K562 (cell line): ENCODE measurements around the gene GFOD2. TPM values are rescaled to one million over a fixed set of nuclear protein-coding genes. Genes with fewer than 3 reads are reported as not detected.

Experiments
- ATAC-seq: fragments of 200-7000 bp; cut with Tn5 transposase; 3 replicates; pipeline ENCODE4 v1.9.1; 2020; ENCODE audit warnings: moderate library complexity
- BruUV-seq: library from RNA; stranded (reverse); fragments of 400-500 nt; replicated peaks from 2 replicates; lab custom pipeline; 2021; lab: Mats Ljungman, UMichigan
- CTCF ChIA-PET: fragments of 300-600 bp; formaldehyde crosslinking; extraction: SDS; loops from one replicate; lab custom pipeline; 2021; ENCODE audit warnings: low intra/inter-chr PET ratio; lab: Yijun Ruan, JAX
- POLR2A ChIA-PET: fragments of 300-600, 350-650 bp; sonication (Branson Sonifier 250); formaldehyde crosslinking; extraction: SDS; loops from one replicate; lab custom pipeline; 2021; ENCODE audit warnings: antibody characterized with exemption, inconsistent platforms; lab: Yijun Ruan, JAX
- DNase-seq, 4 experiments: peaks; one replicate each; pipeline versions ENCODE4 v3.0.0 to v3.0.0-alpha.2; 2011 to 2018; ENCODE audit warnings: low spot score in 3 of 4, mixed read lengths in 3 of 4; ENCODE audit errors: extremely low read depth in 1 of 4
- FAIRE-seq: peaks from 2 replicates; lab custom pipeline; 2011; peaks lifted over from hg19 to GRCh38; lab: Jason Lieb, UNC
- H2AFZ ChIP-seq: 2 replicates; pipeline ENCODE4 v1.6.0; 2011; ENCODE audit warnings: low read depth, low read length, control low read depth, inconsistent platforms
- H3K27ac ChIP-seq: fragments of 200-600 bp; 3 replicates; pipeline ENCODE4 v1.8.0; 2011; ENCODE audit warnings: low read depth, mild to moderate bottlenecking, control low read depth, inconsistent platforms, low read length, moderate library complexity, mixed read lengths; ENCODE audit errors: extremely low read depth
- H3K27me3 ChIP-seq, 2 experiments: fragments of 300-600 bp in 1 of 2; 2 replicates in 1 of 2; 3 replicates in 1 of 2; pipeline versions ENCODE4 v1.6.0 to v1.8.0; 2011; ENCODE audit warnings: inconsistent platforms in 2 of 2, low read length in 2 of 2, mild to moderate bottlenecking in 1 of 2, mixed read lengths in 1 of 2, moderate library complexity in 1 of 2; ENCODE audit not compliant: control insufficient read depth in 2 of 2, insufficient read depth in 2 of 2
- H3K36me3 ChIP-seq: fragments of 300-600 bp; 3 replicates; pipeline ENCODE4 v1.8.0; 2011; ENCODE audit warnings: mild to moderate bottlenecking, low read length, inconsistent platforms; ENCODE audit not compliant: control insufficient read depth, insufficient read depth
- H3K4me1 ChIP-seq, 2 experiments: fragments of 200-600 bp in 1 of 2; replicated peaks in 1 of 2; 2 replicates in 1 of 2; 3 replicates in 1 of 2; pipeline versions ENCODE4 v1.5.1 to v1.8.0; 2011; ENCODE audit warnings: inconsistent platforms in 2 of 2, low read length in 2 of 2, mild to moderate bottlenecking in 1 of 2, mixed read lengths in 1 of 2, moderate library complexity in 1 of 2; ENCODE audit not compliant: control insufficient read depth in 2 of 2, insufficient read depth in 2 of 2
- H3K4me2 ChIP-seq: 2 replicates; pipeline ENCODE4 v1.6.1; 2011; ENCODE audit warnings: low read length, control low read depth, inconsistent platforms, mixed read lengths; ENCODE audit not compliant: insufficient read depth
- H3K4me3 ChIP-seq: fragments of 200-600 bp; sonication (generic), shearing (Covaris generic); 2 replicates; pipeline ENCODE4 v1.5.1; 2016; ENCODE audit warnings: control low read depth, inconsistent platforms
- H3K79me2 ChIP-seq: fragments of 200-600 bp; 3 replicates; pipeline ENCODE4 v1.8.0; 2011; ENCODE audit warnings: low read length, inconsistent platforms; ENCODE audit not compliant: control insufficient read depth, insufficient read depth
- H3K9ac ChIP-seq, 2 experiments: 2 replicates each; pipeline versions ENCODE4 v1.6.0 to v1.6.1; 2011; ENCODE audit warnings: low read depth in 2 of 2, low read length in 2 of 2, control low read depth in 1 of 2, inconsistent platforms in 1 of 2, mild to moderate bottlenecking in 1 of 2, mixed read lengths in 1 of 2; ENCODE audit not compliant: insufficient read depth in 1 of 2
- H3K9me1 ChIP-seq: one replicate; pipeline ENCODE4 v1.6.0; 2011; ENCODE audit warnings: inconsistent platforms, mild to moderate bottlenecking, low read length, moderate library complexity; ENCODE audit not compliant: control insufficient read depth, insufficient read depth
- H3K9me3 ChIP-seq: replicated peaks from 2 replicates; pipeline ENCODE4 v1.5.1; 2011; ENCODE audit warnings: low read depth, low read length, inconsistent platforms; ENCODE audit not compliant: control insufficient read depth, insufficient read depth
- H4K20me1 ChIP-seq: replicated peaks from 2 replicates; pipeline ENCODE4 v1.6.1; 2011; ENCODE audit warnings: low read length, inconsistent platforms, mixed read lengths; ENCODE audit not compliant: control insufficient read depth, insufficient read depth
- ATF1 ChIP-seq, 2 experiments: fragments of 450-650 bp in 1 of 2; IDR thresholded peaks; 2 replicates each; pipeline ENCODE4 v1.6.1; 2016; ENCODE audit warnings: missing compliant biosample characterization in 1 of 2, missing genetic modification characterization in 1 of 2
- HDAC2 ChIP-seq: fragments of 450-650 bp; IDR thresholded peaks from 2 replicates; pipeline ENCODE4 v1.6.1; 2016; ENCODE audit warnings: mild to moderate bottlenecking
- JUN ChIP-seq, 2 experiments: sonication (generic) in 1 of 2; formaldehyde crosslinking in 1 of 2; IDR thresholded peaks; 2 replicates each; pipeline versions ENCODE4 v1.6.1 to v1.8.0; 2012 to 2022; ENCODE audit warnings: borderline replicate concordance in 2 of 2, mild to moderate bottlenecking in 2 of 2, improper control_type of control experiment in 1 of 2, low read depth in 1 of 2, low read length in 1 of 2, missing genetic modification reagents in 1 of 2
- NR4A1 ChIP-seq, 2 experiments: fragments of 250-450 bp in 1 of 2; fragments of 450-650 bp in 1 of 2; sonication (Bioruptor Pico) in 1 of 2; IDR thresholded peaks; 2 replicates each; pipeline versions ENCODE4 v1.4.0 to v1.6.1; 2016 to 2020; ENCODE audit warnings: mild to moderate bottlenecking in 2 of 2, missing compliant biosample characterization in 1 of 2, missing genetic modification characterization in 1 of 2, moderate library complexity in 1 of 2
- PHF8 ChIP-seq: fragments of 200-600 bp; sonication (generic); IDR thresholded peaks from 2 replicates; pipeline ENCODE4 v1.6.1; 2012; ENCODE audit warnings: mixed run types, mild to moderate bottlenecking, inconsistent platforms, low read length, moderate library complexity, borderline replicate concordance
- RBM39 ChIP-seq: fragments of 200-400 bp; formaldehyde crosslinking; optimal IDR thresholded peaks from 2 replicates; pipeline ENCODE3; 2018; ENCODE audit warnings: low read depth, low read length
- TAF15 ChIP-seq: fragments of 200-400 bp; formaldehyde crosslinking; IDR thresholded peaks from 2 replicates; pipeline ENCODE4 v1.6.1; 2017; ENCODE audit warnings: mild to moderate bottlenecking, low read depth, low read length, moderate library complexity
- TAF7 ChIP-seq: fragments of 450-650 bp; IDR thresholded peaks from 2 replicates; pipeline ENCODE4 v1.6.1; 2016; ENCODE audit warnings: missing genetic modification characterization, missing compliant biosample characterization
- ZNF282 ChIP-seq: sonication (generic); formaldehyde crosslinking; IDR thresholded peaks from 2 replicates; pipeline ENCODE4 v1.8.1; 2023; ENCODE audit warnings: missing genetic modification reagents
- ZNF76 ChIP-seq: fragments of 250-450 bp; sonication (Bioruptor Pico); IDR thresholded peaks from 2 replicates; pipeline ENCODE4 v1.4.0; 2020; ENCODE audit warnings: mild to moderate bottlenecking, moderate library complexity, borderline replicate concordance
- ZNF79 ChIP-seq: fragments of 250-450 bp; sonication (Bioruptor Pico); IDR thresholded peaks from 2 replicates; pipeline ENCODE4 v1.4.0; 2020; ENCODE audit warnings: low read depth, mild to moderate bottlenecking, moderate library complexity
- WGBS: fragments of 100-300 bp; shearing (Covaris generic); methylation state at CpG from one replicate; pipeline ENCODE4 v1.1.6; 2016; ENCODE audit warnings: low coverage, mixed read lengths; ENCODE audit not compliant: insufficient coverage; ENCODE audit errors: missing lambda C conversion rate; 5-methylcytosine and 5-hydroxymethylcytosine counted together
- in situ Hi-C: fragments of 300-500 bp; cut with MboI; formaldehyde crosslinking; loops from 4 replicates; pipeline ENCODE4 v1.15.0; 2018; ENCODE audit warnings: inconsistent platforms, mixed read lengths
- intact Hi-C: fragments of 100-400 bp; cut with micrococcal nuclease; formaldehyde crosslinking; loops from 2 replicates; pipeline ENCODE4 v1.14.2; 2022
- polyA plus RNA-seq, 8 experiments: library from polyadenylated mRNA; depleted of rRNA in 4 of 8; stranded (reverse) in 5 of 8; unstranded in 3 of 8; fragments of >200 nt; fragmentation: Nextera tagmentation in 2 of 8; fragmentation: Illumina TruSeq in 1 of 8; extraction: Ambion mirVana in 2 of 8; extraction: Trizol in 1 of 8; gene quantifications; 2 replicates each; pipeline versions ENCODE4 v1.2.1 to v1.2.3, GENCODE V29; 2011 to 2014; ENCODE audit warnings: inconsistent platforms in 1 of 8, missing spikeins in 1 of 8
- total RNA-seq, 7 experiments: library from RNA; depleted of rRNA in 6 of 7; stranded (reverse); fragments of >200 nt in 6 of 7; fragmentation: Illumina TruSeq in 2 of 7; extraction: Trizol in 2 of 7; gene quantifications; 2 replicates each; pipeline versions ENCODE4 v1.2.1 to v1.2.3, GENCODE V29; 2011 to 2021; ENCODE audit warnings: low replicate concordance in 1 of 7
- TF ChIP-seq, protein P1 (sequence below), 2 experiments: IDR thresholded peaks; 2 replicates each; pipeline ENCODE4 v1.6.1; 2012; ENCODE audit warnings: improper control_type of control experiment in 2 of 2, low read depth in 2 of 2, low read length in 2 of 2, borderline replicate concordance in 1 of 2
- TF ChIP-seq, protein P2 (sequence below): sonication (generic); formaldehyde crosslinking; IDR thresholded peaks from 2 replicates; pipeline ENCODE4 v1.8.0; 2023; ENCODE audit warnings: mild to moderate bottlenecking, missing genetic modification reagents

Gene GFOD2
- total and polyA plus RNA-seq, 9 of the 15 experiments (the other 6 are each of a cell fraction or from before 2014, with no cell fraction given) = 1.9 to 15.8 (median 11.1) TPM

DNA sequence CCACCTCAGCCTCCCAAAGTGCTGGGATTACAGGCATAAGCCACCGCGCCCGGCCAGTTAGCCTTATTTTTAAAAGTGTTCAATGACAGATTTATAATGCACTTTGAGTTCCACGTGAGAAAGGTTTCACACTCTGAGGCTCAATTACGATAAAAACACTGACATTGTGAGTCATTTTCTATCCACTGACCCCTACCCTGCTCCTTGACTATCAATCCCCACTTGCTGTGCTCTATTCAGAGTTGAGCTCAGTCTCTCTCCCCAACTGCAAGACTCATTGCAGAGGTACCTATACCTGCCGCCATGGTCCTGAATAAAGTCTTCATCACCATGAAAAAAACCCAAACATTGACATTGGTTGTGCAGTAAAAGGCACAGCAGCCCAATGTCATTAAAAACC is 8.5 kb downstream of the GFOD2 start:
- ATAC-seq = no peak
- POLR2A ChIA-PET = no interaction called here
- Histone ChIP-seq H3K27me3 (no peaks in the 10 kb centered on the region), H3K4me3 (no peak overlapping the region), H3K27ac (no peak overlapping the region), H3K79me2 (0 out of 3 replicates have a peak, but pooled peaks cover 4% of the 10 kb centered on the region)
- intact Hi-C loops = no loop called here
- TF ChIP-seq ATF1 (CRISPR knock-in tag; IDR thresholded peaks at IDR 0.05) = no peak
- TF ChIP-seq ATF1 (tag; IDR thresholded peaks at IDR 0.05) = no peak
- TF ChIP-seq PHF8 = no peak
- TF ChIP-seq, protein P1, sequence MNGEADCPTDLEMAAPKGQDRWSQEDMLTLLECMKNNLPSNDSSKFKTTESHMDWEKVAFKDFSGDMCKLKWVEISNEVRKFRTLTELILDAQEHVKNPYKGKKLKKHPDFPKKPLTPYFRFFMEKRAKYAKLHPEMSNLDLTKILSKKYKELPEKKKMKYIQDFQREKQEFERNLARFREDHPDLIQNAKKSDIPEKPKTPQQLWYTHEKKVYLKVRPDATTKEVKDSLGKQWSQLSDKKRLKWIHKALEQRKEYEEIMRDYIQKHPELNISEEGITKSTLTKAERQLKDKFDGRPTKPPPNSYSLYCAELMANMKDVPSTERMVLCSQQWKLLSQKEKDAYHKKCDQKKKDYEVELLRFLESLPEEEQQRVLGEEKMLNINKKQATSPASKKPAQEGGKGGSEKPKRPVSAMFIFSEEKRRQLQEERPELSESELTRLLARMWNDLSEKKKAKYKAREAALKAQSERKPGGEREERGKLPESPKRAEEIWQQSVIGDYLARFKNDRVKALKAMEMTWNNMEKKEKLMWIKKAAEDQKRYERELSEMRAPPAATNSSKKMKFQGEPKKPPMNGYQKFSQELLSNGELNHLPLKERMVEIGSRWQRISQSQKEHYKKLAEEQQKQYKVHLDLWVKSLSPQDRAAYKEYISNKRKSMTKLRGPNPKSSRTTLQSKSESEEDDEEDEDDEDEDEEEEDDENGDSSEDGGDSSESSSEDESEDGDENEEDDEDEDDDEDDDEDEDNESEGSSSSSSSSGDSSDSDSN (IDR thresholded peaks at IDR 0.05; ENCODE audit: borderline replicate concordance in 1 of 2, low read depth in 2 of 2, low read length in 2 of 2) = no peak
- TF ChIP-seq, protein P2, sequence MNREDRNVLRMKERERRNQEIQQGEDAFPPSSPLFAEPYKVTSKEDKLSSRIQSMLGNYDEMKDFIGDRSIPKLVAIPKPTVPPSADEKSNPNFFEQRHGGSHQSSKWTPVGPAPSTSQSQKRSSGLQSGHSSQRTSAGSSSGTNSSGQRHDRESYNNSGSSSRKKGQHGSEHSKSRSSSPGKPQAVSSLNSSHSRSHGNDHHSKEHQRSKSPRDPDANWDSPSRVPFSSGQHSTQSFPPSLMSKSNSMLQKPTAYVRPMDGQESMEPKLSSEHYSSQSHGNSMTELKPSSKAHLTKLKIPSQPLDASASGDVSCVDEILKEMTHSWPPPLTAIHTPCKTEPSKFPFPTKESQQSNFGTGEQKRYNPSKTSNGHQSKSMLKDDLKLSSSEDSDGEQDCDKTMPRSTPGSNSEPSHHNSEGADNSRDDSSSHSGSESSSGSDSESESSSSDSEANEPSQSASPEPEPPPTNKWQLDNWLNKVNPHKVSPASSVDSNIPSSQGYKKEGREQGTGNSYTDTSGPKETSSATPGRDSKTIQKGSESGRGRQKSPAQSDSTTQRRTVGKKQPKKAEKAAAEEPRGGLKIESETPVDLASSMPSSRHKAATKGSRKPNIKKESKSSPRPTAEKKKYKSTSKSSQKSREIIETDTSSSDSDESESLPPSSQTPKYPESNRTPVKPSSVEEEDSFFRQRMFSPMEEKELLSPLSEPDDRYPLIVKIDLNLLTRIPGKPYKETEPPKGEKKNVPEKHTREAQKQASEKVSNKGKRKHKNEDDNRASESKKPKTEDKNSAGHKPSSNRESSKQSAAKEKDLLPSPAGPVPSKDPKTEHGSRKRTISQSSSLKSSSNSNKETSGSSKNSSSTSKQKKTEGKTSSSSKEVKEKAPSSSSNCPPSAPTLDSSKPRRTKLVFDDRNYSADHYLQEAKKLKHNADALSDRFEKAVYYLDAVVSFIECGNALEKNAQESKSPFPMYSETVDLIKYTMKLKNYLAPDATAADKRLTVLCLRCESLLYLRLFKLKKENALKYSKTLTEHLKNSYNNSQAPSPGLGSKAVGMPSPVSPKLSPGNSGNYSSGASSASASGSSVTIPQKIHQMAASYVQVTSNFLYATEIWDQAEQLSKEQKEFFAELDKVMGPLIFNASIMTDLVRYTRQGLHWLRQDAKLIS = no peak
- no peak for TF ChIP-seq JUN (IDR thresholded peaks at IDR 0.05; ENCODE audit: borderline replicate concordance, low read depth, low read length)
- no peak for TF ChIP-seq JUN (CRISPR knock-in tag; IDR thresholded peaks at IDR 0.05; ENCODE audit: borderline replicate concordance)
- TF ChIP-seq ZNF282 (CRISPR knock-in tag) = no peak
- TF ChIP-seq ZNF79 (CRISPR knock-in tag) = no peak
- TF ChIP-seq HDAC2 = no peak
- no peak for TF ChIP-seq TAF7
- TF ChIP-seq RBM39 = no peak
- no peak for TF ChIP-seq NR4A1 (CRISPR knock-in tag; IDR thresholded peaks at IDR 0.05)
- no peak for TF ChIP-seq NR4A1 (tag; IDR thresholded peaks at IDR 0.05)
- no peak for TF ChIP-seq ZNF76 (CRISPR knock-in tag)
- TF ChIP-seq TAF15 = no peak
- TF ChIP-seq, all 486 proteins: peak for 0
- Histone ChIP-seq H2AFZ (no peak overlapping the region), H3K9me3 (no peaks in the 10 kb centered on the region), H3K9ac (no peak overlapping the region), H3K4me2 (no peak overlapping the region), H3K4me1 (peaks cover 0 to 4% of the 10 kb centered on the region in 2 experiments; a peak in 2 of 5 replicates), H3K36me3 (no peaks in the 10 kb centered on the region), H3K9me1 (no peaks in the 10 kb centered on the region), H4K20me1 (0 out of 2 replicates have a peak, but pooled peaks cover 4% of the 10 kb centered on the region)
- in situ Hi-C loops = no loop called here
- BruUV-seq = no TSS peak
- CTCF ChIA-PET = no interaction called here
- WGBS = 59% methylated on average over 6 of the region's 6 CpGs
- DNase-seq = no peak
- FAIRE-seq = no peak
